Mucosa of rectum (tissue), 2 donors: ENCODE data around the gene SRPK2.

ENCODE experiments used
- H3K27ac ChIP-seq, 2 donors: one replicate each; pipeline ENCODE4 v1.7.0; 2013; ENCODE audit warnings: inconsistent platforms in 2 of 2, low read depth in 2 of 2, low read length in 2 of 2
- H3K27me3 ChIP-seq, 2 donors: one replicate each; pipeline ENCODE4 v1.7.0; 2013; ENCODE audit warnings: low read length in 2 of 2; ENCODE audit not compliant: control insufficient read depth in 2 of 2, insufficient read depth in 2 of 2
- H3K36me3 ChIP-seq, 2 donors: one replicate each; pipeline ENCODE4 v1.7.0; 2013; ENCODE audit warnings: low read length in 2 of 2; ENCODE audit not compliant: control insufficient read depth in 2 of 2, insufficient read depth in 2 of 2
- H3K4me1 ChIP-seq, 2 donors: one replicate each; pipeline ENCODE4 v1.7.0; 2013; ENCODE audit warnings: low read length in 2 of 2, mild to moderate bottlenecking in 1 of 2; ENCODE audit not compliant: control insufficient read depth in 2 of 2, insufficient read depth in 2 of 2
- H3K4me3 ChIP-seq, 2 donors: one replicate each; pipeline ENCODE4 v1.7.0; 2013; ENCODE audit warnings: low read length in 2 of 2
- H3K9ac ChIP-seq, 2 donors: one replicate each; pipeline ENCODE4 v1.7.0; 2013; ENCODE audit warnings: low read length in 2 of 2, low read depth in 1 of 2, mild to moderate bottlenecking in 1 of 2
- H3K9me3 ChIP-seq, 2 donors: one replicate each; pipeline ENCODE4 v1.7.0; 2013; ENCODE audit warnings: low read length in 2 of 2; ENCODE audit not compliant: control insufficient read depth in 2 of 2
- donor health status: healthy.
- donor health status: Normal muscosa, but diverticular disease.

The SRPK2 gene

GRCh38 chr7:105286441-105286840 is 102.3 kb downstream of the SRPK2 start:
- Histone ChIP-seq H3K4me3 (no peak overlapping the region), H3K9me3 (no peaks in the 10 kb centered on the region), H3K9ac (no peak overlapping the region), H3K27me3 (no peaks in the 10 kb centered on the region), H3K4me1 (no peaks in the 10 kb centered on the region), H3K36me3 (no peaks in the 10 kb centered on the region), H3K27ac (no peak overlapping the region)

- Histone ChIP-seq H3K9ac (no peak overlapping the region), H3K4me1 (no peaks in the 10 kb centered on the region), H3K27ac (no peak overlapping the region), H3K4me3 (no peak overlapping the region), H3K27me3 (no peaks in the 10 kb centered on the region), H3K36me3 (no peaks in the 10 kb centered on the region), H3K9me3 (no peaks in the 10 kb centered on the region)
Observed at GRCh38 chr7:105285118-105285874, 103.4 kb downstream of the SRPK2 start.

GRCh38 chr7:105284014-105284413 is 104.7 kb downstream of the SRPK2 start:
- Histone ChIP-seq H3K4me1 (no peaks in the 10 kb centered on the region), H3K27ac (no peak overlapping the region), H3K9me3 (no peaks in the 10 kb centered on the region), H3K36me3 (no peaks in the 10 kb centered on the region), H3K4me3 (no peak overlapping the region), H3K9ac (no peak overlapping the region), H3K27me3 (no peaks in the 10 kb centered on the region)

- no peaks in the 10 kb centered on the region for H3K27me3 ChIP-seq
- H3K4me1 ChIP-seq = no peaks in the 10 kb centered on the region
- H3K9ac ChIP-seq = no peak overlapping the region
- no peaks in the 10 kb centered on the region for H3K9me3 ChIP-seq
- no peak overlapping the region for H3K27ac ChIP-seq
- no peaks in the 10 kb centered on the region for H3K36me3 ChIP-seq
- no peak overlapping the region for H3K4me3 ChIP-seq
Observed at GRCh38 chr7:105281966-105282365, 106.8 kb downstream of the SRPK2 start.

GRCh38 chr7:105279688-105280007 is 109.1 kb downstream of the SRPK2 start:
- Histone ChIP-seq H3K4me3 (no peak overlapping the region), H3K27ac (no peak overlapping the region)

GRCh38 chr7:105278973-105279687 is 109.6 kb downstream of the SRPK2 start:
- no peak overlapping the region for H3K4me3 ChIP-seq
- H3K4me1 ChIP-seq = no peaks in the 10 kb centered on the region
- no peak overlapping the region for H3K27ac ChIP-seq
- H3K9ac ChIP-seq = no peak overlapping the region
- no peaks in the 10 kb centered on the region for H3K9me3 ChIP-seq
- no peaks in the 10 kb centered on the region for H3K27me3 ChIP-seq
- H3K36me3 ChIP-seq = no peaks in the 10 kb centered on the region

More at GRCh38 chr7:105279688-105280007, 109.1 kb downstream of the SRPK2 start:
- H3K36me3 ChIP-seq = no peaks in the 10 kb centered on the region
- no peaks in the 10 kb centered on the region for H3K27me3 ChIP-seq
- H3K9ac ChIP-seq = no peak overlapping the region
- no peaks in the 10 kb centered on the region for H3K4me1 ChIP-seq
- no peaks in the 10 kb centered on the region for H3K9me3 ChIP-seq

- H3K4me3 ChIP-seq = no peak overlapping the region
- H3K27ac ChIP-seq = no peak overlapping the region
- no peaks in the 10 kb centered on the region for H3K27me3 ChIP-seq
- H3K36me3 ChIP-seq = no peaks in the 10 kb centered on the region
- no peaks in the 10 kb centered on the region for H3K4me1 ChIP-seq
- no peaks in the 10 kb centered on the region for H3K9me3 ChIP-seq
- H3K9ac ChIP-seq = no peak overlapping the region
Observed at GRCh38 chr7:105278565-105278964, 110.2 kb downstream of the SRPK2 start.

GRCh38 chr7:105277341-105277740 is 111.4 kb downstream of the SRPK2 start:
- Histone ChIP-seq H3K9ac (no peak overlapping the region), H3K4me3 (no peak overlapping the region), H3K9me3 (no peaks in the 10 kb centered on the region), H3K27ac (no peak overlapping the region), H3K4me1 (no peaks in the 10 kb centered on the region), H3K36me3 (no peaks in the 10 kb centered on the region), H3K27me3 (no peaks in the 10 kb centered on the region)

GRCh38 chr7:105270117-105270516 is 118.6 kb downstream of the SRPK2 start:
- H3K36me3 ChIP-seq = no peaks in the 10 kb centered on the region
- no peak overlapping the region for H3K4me3 ChIP-seq
- H3K27ac ChIP-seq = no peak overlapping the region
- H3K9ac ChIP-seq = no peak overlapping the region
- no peaks in the 10 kb centered on the region for H3K27me3 ChIP-seq
- peaks cover 0 to 7% of the 10 kb centered on the region in 2 donors for H3K4me1 ChIP-seq
- no peaks in the 10 kb centered on the region for H3K9me3 ChIP-seq

GRCh38 chr7:105269397-105269796 is 119.3 kb downstream of the SRPK2 start:
- no peaks in the 10 kb centered on the region for H3K27me3 ChIP-seq
- peaks cover 0 to 7% of the 10 kb centered on the region in 2 donors for H3K4me1 ChIP-seq
- no peaks in the 10 kb centered on the region for H3K36me3 ChIP-seq
- peak overlapping the region; percentile 0 to 21 for H3K9ac ChIP-seq
- H3K9me3 ChIP-seq = no peaks in the 10 kb centered on the region
- peak overlapping the region in 1 of 2 donors; percentile 23 for H3K27ac ChIP-seq
- peak overlapping the region; percentile 50 to 76 for H3K4me3 ChIP-seq
